ENCODE data around the gene ZNF275.
"Not testable (repeated sequence)": the region's sequence is repeated elsewhere in the genome, so short reads cannot be mapped to it uniquely, and the experiment has no call there.

Gene ZNF275

GRCh38 chrX:153361781-153362397 lies 27.9 kb downstream of the ZNF275 start:
- no peak for DNase-seq

DNA sequence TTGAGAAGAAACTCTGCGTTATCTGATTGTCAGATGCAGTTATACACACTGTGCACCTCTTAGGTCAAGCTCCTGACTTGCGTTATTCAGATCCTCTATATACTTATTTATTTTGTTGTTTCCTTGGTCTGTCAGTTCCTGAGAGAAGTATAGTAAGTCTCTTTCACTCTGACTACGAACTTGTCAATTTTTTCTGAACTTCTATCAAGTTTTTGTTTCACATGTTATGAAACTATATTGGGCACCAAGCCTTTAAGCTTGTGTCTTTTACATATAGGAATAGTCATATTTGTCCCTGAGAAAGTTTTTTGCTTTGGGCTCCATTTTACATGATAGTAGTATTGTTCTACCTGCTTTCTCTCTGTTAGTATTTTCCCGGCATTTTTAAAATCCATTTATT lies 31.7 kb downstream of the ZNF275 start:
- no peak for DNase-seq

DNA sequence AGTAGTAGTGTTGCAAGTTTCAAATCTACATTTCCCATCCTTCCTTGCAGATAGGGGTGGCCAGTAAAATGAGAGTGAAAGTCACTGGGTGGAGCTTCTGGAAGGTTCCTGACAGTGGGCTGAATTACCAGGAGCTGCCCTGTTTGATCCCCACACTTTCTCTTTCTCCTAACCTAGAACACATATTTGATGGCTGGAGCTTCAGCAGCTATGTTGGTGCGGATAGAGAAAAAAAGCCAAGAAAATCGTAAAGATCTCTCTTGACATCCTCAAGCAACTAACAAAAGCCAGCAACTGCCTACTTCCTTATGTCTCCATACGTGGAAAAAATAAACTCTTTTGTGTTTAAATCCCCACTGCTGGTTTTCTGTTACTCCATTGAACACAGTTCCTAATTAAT lies 32.2 kb downstream of the ZNF275 start:
- no peak for DNase-seq

DNA sequence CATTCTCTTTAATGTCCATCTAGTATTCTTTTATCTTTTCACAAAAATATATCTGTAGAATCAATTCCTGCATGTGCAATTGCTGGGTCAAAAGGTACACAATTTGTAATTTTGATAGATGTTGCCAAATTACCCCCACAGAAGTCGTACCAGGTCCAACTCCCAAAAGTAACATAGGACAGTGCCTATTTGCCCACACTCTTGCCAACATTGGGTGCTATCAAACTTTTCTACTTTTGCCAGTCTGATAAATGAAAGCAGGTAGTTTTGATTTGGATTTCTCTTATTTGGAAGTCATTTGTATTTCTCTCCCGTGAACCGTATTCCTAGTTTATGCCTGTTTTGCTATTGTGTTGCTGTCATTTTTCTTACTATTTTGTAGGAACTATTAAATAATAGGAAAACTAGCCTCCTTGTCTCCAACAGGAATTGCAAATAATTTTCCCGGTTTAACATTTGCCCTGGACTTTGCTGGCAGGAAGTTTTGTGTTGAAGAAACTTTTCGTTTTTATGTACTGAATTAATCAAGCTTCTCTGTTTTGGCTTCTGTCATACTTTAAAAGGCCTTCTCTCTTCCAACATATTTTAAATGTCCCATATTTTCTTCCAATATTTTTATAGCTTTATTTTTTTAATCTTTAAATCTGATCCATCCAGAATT lies 33.1 kb downstream of the ZNF275 start:
- no peak for DNase-seq

- no peak for DNase-seq
These were observed 36.5 kb downstream of the ZNF275 start for GRCh38 chrX:153370293-153371055.

DNA sequence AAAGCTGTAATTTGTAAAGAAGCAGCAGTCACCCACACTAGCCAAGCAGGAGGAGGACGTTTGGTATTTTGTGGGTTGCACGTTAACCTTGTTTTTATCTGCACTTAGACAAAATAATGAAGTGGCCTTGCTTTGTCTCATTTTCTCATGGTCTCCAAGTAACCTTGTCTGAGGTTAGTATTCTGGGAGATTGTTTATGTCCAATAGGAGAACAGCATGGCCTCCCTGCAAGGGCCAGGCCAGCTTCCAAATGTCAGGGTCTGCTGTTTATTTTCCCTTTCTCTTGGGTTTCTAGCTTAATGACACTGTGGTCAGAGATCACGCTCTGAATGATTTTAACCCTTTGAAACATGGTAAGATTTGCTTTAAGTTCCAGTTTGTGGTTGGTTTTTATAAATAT lies 37.3 kb downstream of the ZNF275 start:
- no peak for DNase-seq

DNA sequence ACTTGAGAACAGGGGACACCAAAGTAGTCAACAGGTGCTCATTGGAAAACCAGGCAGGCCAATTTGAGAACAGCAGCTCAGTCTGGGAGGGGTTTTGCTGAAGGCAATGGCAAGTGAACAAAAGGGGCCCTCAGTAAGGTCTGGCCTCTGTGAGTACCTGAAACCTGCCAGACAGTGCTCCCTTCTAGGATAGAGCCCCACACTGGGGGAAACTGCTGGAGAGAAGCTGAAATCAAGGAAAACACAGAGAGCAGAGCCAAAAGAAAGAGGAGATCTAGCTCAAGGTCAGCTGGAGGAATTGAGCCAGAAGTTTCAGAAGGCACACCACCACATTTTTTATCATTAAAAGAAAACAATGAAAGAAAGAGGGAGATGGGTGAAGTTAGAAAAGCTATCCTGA lies 39.0 kb downstream of the ZNF275 start:
- DNase-seq = no peak

- no peak for DNase-seq
These were observed 40.5 kb downstream of the ZNF275 start for GRCh38 chrX:153374426-153374825.

DNA sequence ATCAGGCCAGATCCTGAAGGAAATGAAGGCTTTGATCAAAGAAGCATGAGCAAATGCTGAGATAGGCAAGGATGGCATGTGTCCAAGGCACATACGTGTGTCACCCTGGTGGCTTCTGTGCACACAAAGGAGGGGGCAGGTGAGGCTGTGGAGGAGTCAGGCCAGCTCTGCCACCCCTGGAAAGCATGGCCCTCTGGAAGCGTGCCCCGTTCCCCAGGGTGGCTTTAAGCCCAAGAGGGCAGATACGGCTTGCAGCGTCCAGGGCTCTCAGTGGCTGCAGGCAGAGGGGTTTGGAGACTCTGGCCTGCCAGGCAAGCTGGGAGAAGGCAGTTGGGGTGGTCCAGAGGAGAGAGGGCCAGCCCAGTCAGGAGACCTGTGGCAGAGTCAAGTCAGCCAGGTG lies 41.6 kb downstream of the ZNF275 start:
- no peak for DNase-seq

DNA sequence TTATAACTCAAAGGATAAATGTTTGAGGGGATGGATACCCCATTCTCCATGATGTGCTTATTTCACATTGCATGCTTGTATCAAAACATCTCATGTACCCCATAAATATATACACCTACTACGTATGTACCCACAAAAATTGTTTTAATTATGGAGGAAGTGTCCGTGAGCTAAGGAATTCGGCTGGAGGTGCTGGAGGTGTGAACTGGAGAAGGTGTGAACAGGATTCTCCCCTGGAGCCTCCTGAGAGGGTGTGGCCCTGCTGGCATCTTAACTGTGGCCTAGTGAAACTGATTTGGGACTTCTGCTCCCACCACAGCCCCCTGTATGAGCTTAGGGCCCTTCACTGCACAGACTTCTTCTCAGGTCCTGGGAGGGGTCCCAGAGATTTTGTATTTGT lies 43.8 kb downstream of the ZNF275 start:
- no peak for DNase-seq

DNA sequence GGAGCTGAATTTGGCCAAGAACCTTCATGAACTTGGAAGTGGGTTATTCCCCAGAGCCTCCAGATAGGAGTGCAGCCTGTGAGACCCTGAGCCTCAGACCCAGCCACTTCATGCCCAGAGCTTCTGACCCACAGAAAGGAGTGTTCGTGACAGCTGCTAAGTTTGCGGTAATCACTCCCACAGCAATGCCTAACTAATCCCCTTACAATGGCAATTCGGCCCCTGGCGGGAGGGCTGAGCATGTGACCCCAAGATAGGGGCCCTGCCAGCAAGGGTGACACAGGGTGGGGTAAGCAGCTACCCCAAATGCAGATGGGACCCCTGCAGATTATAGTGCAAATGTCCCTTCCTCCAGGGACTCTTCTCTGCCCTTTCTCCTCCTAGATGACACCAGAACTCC lies 44.7 kb downstream of the ZNF275 start:
- DNase-seq = no peak

- no peak for DNase-seq
These were observed 45.6 kb downstream of the ZNF275 start for GRCh38 chrX:153379508-153379907.

DNA sequence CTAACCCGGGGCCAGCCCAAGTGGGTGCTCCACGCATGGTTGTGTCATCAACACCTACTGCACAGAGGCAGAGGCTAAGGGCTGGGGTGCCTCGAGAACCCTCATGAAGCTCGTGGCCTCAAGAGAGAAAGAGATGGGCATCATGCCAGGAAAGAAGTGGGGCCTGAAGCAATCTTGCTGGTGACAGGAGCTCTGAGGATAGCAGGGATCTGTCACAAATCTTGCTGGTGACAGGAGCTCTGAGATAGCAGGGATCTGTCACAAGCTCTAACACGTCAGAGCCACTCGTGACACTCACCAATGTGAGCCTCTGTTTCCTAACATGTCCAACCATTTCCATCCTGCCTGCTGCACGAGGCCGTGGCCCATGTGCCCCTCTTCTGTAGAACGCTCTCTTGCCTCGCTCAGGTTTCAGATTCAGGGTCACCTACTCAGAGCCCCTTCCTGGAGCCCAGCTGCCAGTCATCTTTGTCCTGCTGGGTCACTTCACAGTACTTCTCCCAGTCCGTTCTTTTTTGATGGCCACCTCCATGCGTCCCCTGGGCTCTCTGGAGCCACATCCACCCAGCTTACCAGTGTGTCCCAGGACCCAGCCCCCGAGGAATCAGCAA lies 46.1 kb downstream of the ZNF275 start:
- no peak for DNase-seq

DNA sequence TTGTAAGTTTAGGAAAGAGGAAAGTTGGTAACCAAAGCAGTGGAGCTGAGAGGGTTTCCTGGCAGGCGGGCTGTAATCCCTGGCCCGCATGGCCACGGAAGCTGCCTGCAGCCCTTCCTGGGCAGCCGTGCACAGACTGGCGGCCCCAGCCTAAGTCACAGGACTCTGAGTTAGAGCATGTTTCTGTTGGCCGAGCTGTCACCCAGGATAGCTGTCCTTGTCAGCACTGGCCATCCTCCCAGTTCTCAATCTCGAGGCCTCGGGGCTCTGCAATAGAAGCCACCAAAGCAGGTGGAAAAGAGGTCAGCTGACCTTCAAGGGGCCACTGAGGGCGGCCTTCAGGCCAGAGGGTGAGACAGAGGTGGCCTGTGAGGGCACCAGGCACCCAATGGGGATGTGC lies 46.7 kb downstream of the ZNF275 start:
- no peak for DNase-seq

GRCh38 chrX:153381684-153382532 lies 48.0 kb downstream of the ZNF275 start:
- DNase-seq = peak; percentile 74

GRCh38 chrX:153382563-153383482 lies 48.9 kb downstream of the ZNF275 start:
- DNase-seq = no peak

DNA sequence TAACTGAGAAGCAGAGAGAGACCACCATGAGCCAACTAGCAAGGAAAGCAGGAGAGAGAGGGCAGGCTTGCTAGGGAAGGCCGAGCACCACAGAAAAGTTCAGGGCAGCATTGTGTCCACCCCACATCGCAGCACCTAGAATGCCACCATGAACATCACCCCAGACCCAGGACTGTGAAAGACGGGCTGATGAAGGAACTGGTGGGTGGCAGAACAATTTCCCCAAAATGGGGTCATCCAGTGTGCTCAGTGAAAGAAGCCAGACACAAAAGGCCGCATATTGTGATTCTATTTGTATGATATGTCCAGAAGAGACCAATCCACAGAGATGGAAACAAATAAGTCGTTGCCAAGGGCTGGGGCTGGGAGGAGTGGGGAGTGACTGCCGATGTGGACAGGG lies 50.4 kb downstream of the ZNF275 start:
- no peak for DNase-seq

DNA sequence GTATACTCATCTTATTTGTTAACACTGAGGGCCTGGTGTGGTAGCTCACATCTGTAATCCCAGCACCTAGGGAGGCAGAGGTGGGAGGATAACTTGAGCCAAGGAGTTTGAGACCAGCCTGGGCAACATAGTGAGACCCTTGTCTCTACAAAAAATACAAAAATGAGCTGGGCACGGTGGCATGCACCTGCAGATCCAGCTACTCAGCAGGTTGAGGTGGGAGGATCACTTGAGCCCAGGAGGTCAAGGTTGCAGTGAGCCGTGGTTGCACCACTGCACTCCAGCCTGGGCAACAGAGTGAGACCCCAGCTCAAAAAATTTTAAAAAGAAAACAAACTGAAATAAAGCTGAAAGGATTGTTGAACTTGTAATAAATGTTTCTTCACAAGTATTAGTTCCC lies 51.0 kb downstream of the ZNF275 start:
- not testable (repeated sequence) for DNase-seq

- DNase-seq = no peak
These were observed 52.1 kb downstream of the ZNF275 start for GRCh38 chrX:153386097-153386496.

GRCh38 chrX:153387345-153387744 lies 53.4 kb downstream of the ZNF275 start:
- DNase-seq = no peak

DNA sequence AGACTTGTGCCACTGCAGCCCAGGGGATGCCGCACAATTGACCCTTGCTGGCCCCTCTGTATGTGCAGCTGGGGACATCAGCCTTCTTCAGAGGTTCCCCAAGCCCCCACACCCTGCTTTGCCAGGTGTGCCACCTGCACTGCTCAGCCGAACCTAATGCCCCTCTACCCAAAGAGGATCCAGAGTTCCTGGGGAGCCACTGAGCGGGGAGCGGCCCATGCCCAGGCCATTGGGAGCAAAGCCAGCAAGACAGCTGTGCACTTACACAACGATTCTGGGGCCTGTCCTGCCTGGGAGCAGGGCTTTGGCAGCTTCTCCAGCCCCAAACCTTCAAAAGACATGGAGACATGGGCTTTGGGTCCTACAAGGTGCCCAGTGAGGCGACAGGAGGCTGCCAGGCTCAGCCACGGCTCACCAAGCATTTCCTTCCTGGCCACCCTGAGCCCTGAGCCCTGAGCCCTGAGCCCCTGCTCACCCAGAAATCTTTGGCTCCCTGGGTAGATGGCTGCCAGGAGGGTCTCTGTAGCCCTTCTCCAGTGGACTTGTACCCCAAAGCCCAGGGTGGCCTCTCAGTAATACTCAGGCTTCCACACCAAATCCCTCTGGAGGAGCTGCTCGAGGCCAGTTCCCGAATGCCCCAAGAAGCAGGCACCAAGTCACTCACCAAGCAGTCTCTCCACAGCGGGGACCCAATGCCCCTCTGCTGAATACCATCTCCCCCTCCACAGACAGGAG lies 54.2 kb downstream of the ZNF275 start:
- no peak for DNase-seq

All from NCI-H774 (cell line).